Peyer's patch (tissue), 4 donors: Measurements from ENCODE around the gene UBASH3B.

ENCODE experiments used
- CTCF ChIP-seq, 6 experiments: fragments of 450-650 bp in 4 of 6; fragments of 200-600 bp in 2 of 6; sonication (generic) in 1 of 6; IDR thresholded peaks; one replicate each; pipeline ENCODE4 v1.5.1; 2017 to 2019; ENCODE audit warnings: antibody characterized with exemption in 6 of 6, mild to moderate bottlenecking in 3 of 6, moderate library complexity in 1 of 6
- POLR2A ChIP-seq, 2 donors: fragments of 450-650 bp; IDR thresholded peaks; one replicate each; pipeline ENCODE4 v1.5.1; 2017; ENCODE audit warnings: antibody characterized with exemption in 2 of 2, mild to moderate bottlenecking in 2 of 2, moderate library complexity in 2 of 2

DNA sequence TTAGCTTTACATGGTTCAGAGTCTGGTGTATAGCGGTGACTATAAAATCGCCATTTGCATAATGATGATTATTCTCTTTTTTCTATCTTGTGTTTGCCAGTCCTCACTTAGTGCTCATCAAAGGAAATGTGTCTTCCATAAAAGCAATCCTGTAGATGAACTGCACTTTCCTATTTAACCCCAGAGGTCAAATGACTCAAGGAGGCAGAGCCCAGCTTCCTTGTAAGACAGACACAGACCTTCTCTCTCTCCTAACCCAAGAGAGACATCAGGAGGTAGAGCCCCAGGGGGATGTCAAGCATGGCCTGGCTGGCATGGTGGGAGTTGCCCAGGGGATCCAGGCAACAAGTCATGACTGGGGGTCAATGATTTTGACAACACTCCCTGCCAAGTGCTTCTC, 135.9 kb downstream of the UBASH3B start:
- TF ChIP-seq CTCF (IDR thresholded peaks at IDR 0.05) (no peak), POLR2A (IDR thresholded peaks at IDR 0.05) (no peak)
